GM12878 (cell line): Measurements from ENCODE around the gene NPDC1. TPM values are rescaled to one million over a fixed set of nuclear protein-coding genes. Genes with fewer than 3 reads are reported as not detected.

Source experiments
- ATAC-seq: fragments of 200-7000 bp; cut with Tn5 transposase; 3 replicates; pipeline ENCODE4 v1.9.1; 2020; ENCODE audit warnings: mild to moderate bottlenecking, moderate library complexity
- BruUV-seq: library from RNA; stranded (reverse); fragments of 400-500 nt; replicated peaks from 2 replicates; lab custom pipeline; 2021; lab: Mats Ljungman, UMichigan
- CTCF ChIA-PET: fragments of 300-600 bp; sonication (Branson Sonifier 250); formaldehyde crosslinking; extraction: SDS; loops from one replicate; lab custom pipeline; 2021; ENCODE audit warnings: inconsistent platforms; lab: Yijun Ruan, JAX
- POLR2A ChIA-PET: fragments of 350-600 bp; formaldehyde crosslinking; extraction: SDS; loops from one replicate; lab custom pipeline; 2021; ENCODE audit warnings: inconsistent platforms; lab: Charles Lee
- RAD21 ChIA-PET: fragments of 300-600 bp; sonication (Branson Sonifier 250); formaldehyde crosslinking; loops from one replicate; lab custom pipeline; 2023; ENCODE audit warnings: antibody characterized with exemption; ENCODE audit not compliant: unreplicated experiment; lab: Charles Lee
- SMC1A ChIA-PET: fragments of 300-600 bp; sonication (Branson Sonifier 250); formaldehyde crosslinking; loops from one replicate; lab custom pipeline; 2023; ENCODE audit not compliant: unreplicated experiment, uncharacterized antibody; lab: Charles Lee
- DNase-seq: peaks from one replicate; pipeline ENCODE4 v3.0.0-alpha.2; 2011; ENCODE audit warnings: low read depth, low spot score
- FAIRE-seq: peaks from 3 replicates; lab custom pipeline; 2011; peaks lifted over from hg19 to GRCh38; lab: Jason Lieb, UNC
- H2AFZ ChIP-seq: 2 replicates; pipeline ENCODE4 v1.6.0; 2011; ENCODE audit warnings: low read depth, low read length, control low read depth; ENCODE audit not compliant: control insufficient read depth
- H3K27ac ChIP-seq: 2 replicates; pipeline ENCODE4 v1.5.1; 2011; ENCODE audit warnings: control low read depth; ENCODE audit not compliant: control insufficient read depth, insufficient read depth
- H3K27me3 ChIP-seq, 2 experiments: replicated peaks in 1 of 2; 2 replicates each; pipeline versions ENCODE4 v1.6.0 to v1.6.1; 2011; ENCODE audit warnings: low read length in 1 of 2; ENCODE audit not compliant: control insufficient read depth in 2 of 2, insufficient read depth in 2 of 2
- H3K36me3 ChIP-seq, 2 experiments: 2 replicates each; pipeline ENCODE4 v1.5.1; 2011; ENCODE audit warnings: low read length in 1 of 2; ENCODE audit not compliant: control insufficient read depth in 2 of 2, insufficient read depth in 2 of 2
- H3K4me1 ChIP-seq: 2 replicates; pipeline ENCODE4 v1.6.1; 2011; ENCODE audit warnings: mild to moderate bottlenecking, low read length, moderate library complexity, mixed read lengths; ENCODE audit not compliant: control insufficient read depth, insufficient read depth
- H3K4me2 ChIP-seq: 2 replicates; pipeline ENCODE4 v1.6.0; 2011; ENCODE audit warnings: control low read depth; ENCODE audit not compliant: control insufficient read depth, insufficient read depth
- H3K4me3 ChIP-seq: fragments of 200-600 bp; sonication (generic); 2 replicates; pipeline ENCODE4 v1.5.1; 2016
- H3K79me2 ChIP-seq: 2 replicates; pipeline ENCODE4 v1.6.0; 2011; ENCODE audit warnings: low read length; ENCODE audit not compliant: control insufficient read depth, insufficient read depth
- H3K9ac ChIP-seq: 2 replicates; pipeline ENCODE4 v1.8.0; 2011; ENCODE audit warnings: low read length, control low read depth, mixed read lengths; ENCODE audit not compliant: control insufficient read depth, insufficient read depth
- H3K9me3 ChIP-seq: replicated peaks from 3 replicates; pipeline ENCODE4 v1.5.1; 2011; ENCODE audit warnings: mild to moderate bottlenecking, low read length; ENCODE audit not compliant: control insufficient read depth, insufficient read depth
- H4K20me1 ChIP-seq: 2 replicates; pipeline ENCODE4 v1.6.0; 2011; ENCODE audit not compliant: control insufficient read depth, insufficient read depth
- ATF3 ChIP-seq: IDR thresholded peaks from 2 replicates; pipeline ENCODE4 v1.6.1; 2011; ENCODE audit warnings: low read depth, mild to moderate bottlenecking, low read length, moderate library complexity, borderline replicate concordance; ENCODE audit errors: extremely low read depth
- BMI1 ChIP-seq: fragments of 450-650 bp; IDR thresholded peaks from 2 replicates; pipeline ENCODE4 v1.6.1; 2016; ENCODE audit warnings: mild to moderate bottlenecking, moderate library complexity, borderline replicate concordance
- CREM ChIP-seq: IDR thresholded peaks from 2 replicates; pipeline ENCODE4 v1.6.1; 2014; ENCODE audit warnings: antibody characterized with exemption, low read depth
- IRF3 ChIP-seq: fragments of 450-650 bp; IDR thresholded peaks from 2 replicates; pipeline ENCODE4 v1.6.1; 2014; ENCODE audit warnings: mild to moderate bottlenecking
- PAX8 ChIP-seq: fragments of 450-650 bp; IDR thresholded peaks from 2 replicates; pipeline ENCODE4 v1.6.1; 2017; ENCODE audit warnings: mild to moderate bottlenecking, moderate library complexity
- PKNOX1 ChIP-seq: fragments of 450-650 bp; IDR thresholded peaks from 2 replicates; pipeline ENCODE4 v1.6.1; 2016; ENCODE audit warnings: mild to moderate bottlenecking
- RELB ChIP-seq: fragments of 450-650 bp; IDR thresholded peaks from 2 replicates; pipeline ENCODE4 v1.6.1; 2017; ENCODE audit warnings: low read depth, mild to moderate bottlenecking, moderate library complexity
- ZNF592 ChIP-seq: fragments of 450-650 bp; IDR thresholded peaks from 2 replicates; pipeline ENCODE4 v1.6.1; 2017; ENCODE audit warnings: mild to moderate bottlenecking, moderate library complexity
- WGBS: methylation state at CpG from one replicate; pipeline ENCODE4 v1.1.6; 2016; ENCODE audit warnings: low lambda C conversion rate; ENCODE audit not compliant: insufficient replicate concordance, insufficient coverage; ENCODE audit errors: missing lambda C conversion rate; 5-methylcytosine and 5-hydroxymethylcytosine counted together
- in situ Hi-C: fragments of 300-500 bp; cut with MboI; formaldehyde crosslinking; loops from 9 replicates; pipeline ENCODE4 v1.14.3; 2018; ENCODE audit warnings: mixed read lengths
- intact Hi-C: fragments of 100-400 bp; cut with micrococcal nuclease; formaldehyde crosslinking; loops from one replicate; pipeline ENCODE4 v1.14.2; 2022; ENCODE audit not compliant: unreplicated experiment
- polyA plus RNA-seq, 11 experiments: library from polyadenylated mRNA; depleted of rRNA in 4 of 11; unstranded in 6 of 11; stranded (reverse) in 5 of 11; fragments of >200 nt; fragmentation: Nextera tagmentation in 4 of 11; fragmentation: Illumina TruSeq in 1 of 11; extraction: Ambion mirVana in 4 of 11; extraction: Trizol in 1 of 11; gene quantifications; 1 replicate in 1 of 11; 2 replicates in 10 of 11; pipeline versions ENCODE4 v1.2.1 to v1.2.3, GENCODE V29; 2011 to 2016; ENCODE audit warnings: inconsistent platforms in 2 of 11, missing spikeins in 2 of 11, low read depth in 1 of 11
- total RNA-seq, 4 experiments: library from RNA; depleted of rRNA in 3 of 4; stranded (reverse); fragments of >200 nt in 3 of 4; fragmentation: Illumina TruSeq in 1 of 4; extraction: Trizol in 1 of 4; gene quantifications; 2 replicates each; pipeline versions ENCODE4 v1.2.1 to v1.2.3, GENCODE V29; 2013 to 2021

NPDC1 gene
- total and polyA plus RNA-seq, 10 of the 15 experiments (the other 5 are each of a cell fraction or from before 2014, with no cell fraction given): 0.04 to 1.7 (median 0.77) TPM; not detected in 2

GRCh38 chr9:136995362-136995761, 50.6 kb downstream of the NPDC1 start:
- CTCF ChIA-PET: interaction anchor here (0.6 to 2.1 kb wide), 5 partner anchors 34 to 115 kb away, joined by 3 to 9 read pairs (median 7); no protein-coding TSS in a partner anchor
- intact Hi-C loops: no loop called here
- BruUV-seq: no TSS peak

GRCh38 chr9:136994888-136995230, 51.1 kb downstream of the NPDC1 start:
- ChIA-PET SMC1A (no interaction called here), CTCF (no interaction called here), RAD21 (no interaction called here), POLR2A (no interaction called here)
- Histone ChIP-seq H3K27ac (no peak overlapping the region), H3K27me3 (peaks cover 2 to 6% of the 10 kb centered on the region in 2 experiments; a peak in 3 of 4 replicates), H3K79me2 (no peaks in the 10 kb centered on the region; the same call in 1 of the 2 replicates), H3K4me1 (peaks cover 38% of the 10 kb centered on the region), H2AFZ (no peak overlapping the region), H3K9ac (no peak overlapping the region), H3K36me3 (no peaks in the 10 kb centered on the region), H3K9me3 (no peaks in the 10 kb centered on the region; the same call in 2 of the 3 replicates), H4K20me1 (no peaks in the 10 kb centered on the region), H3K4me3 (no peak overlapping the region), H3K4me2 (no peak overlapping the region)
- intact Hi-C loops (no loop called here), in situ Hi-C loops (no loop called here)
- no TSS peak for BruUV-seq
- DNase-seq: no peak
- no peak for ATAC-seq
- 97% methylated on average over 13 of the region's 40 CpGs for WGBS
- no peak for FAIRE-seq
- TF ChIP-seq RELB (no peak), IRF3 (no peak), ZNF592 (no peak), CREM (no peak), PKNOX1 (no peak), PAX8 (no peak)

More at GRCh38 chr9:136995362-136995761, 50.6 kb downstream of the NPDC1 start:
- DNase-seq (no peak), ATAC-seq (no peak), FAIRE-seq (no peak)
- Histone ChIP-seq H4K20me1 (no peaks in the 10 kb centered on the region), H3K27me3 (peaks cover 2 to 6% of the 10 kb centered on the region in 2 experiments; a peak in 3 of 4 replicates), H3K79me2 (no peaks in the 10 kb centered on the region; the same call in 1 of the 2 replicates), H3K9me3 (no peaks in the 10 kb centered on the region; the same call in 2 of the 3 replicates), H2AFZ (no peak overlapping the region), H3K4me2 (no peak overlapping the region), H3K36me3 (no peaks in the 10 kb centered on the region), H3K4me1 (peaks cover 41% of the 10 kb centered on the region), H3K4me3 (no peak overlapping the region), H3K9ac (no peak overlapping the region), H3K27ac (no peak overlapping the region)
- POLR2A ChIA-PET: no interaction called here
- RAD21 ChIA-PET: interaction anchor here (0.5 to 1.4 kb wide), 2 partner anchors 47 to 694 kb away, joined by 3 to 5 read pairs; no protein-coding TSS in a partner anchor
- TF ChIP-seq BMI1 (no peak), ATF3 (no peak)
- SMC1A ChIA-PET: no interaction called here
- 80% methylated on average over 12 of the region's 30 CpGs for WGBS
- in situ Hi-C loops: no loop called here
